Measurements from ENCODE around the gene FMNL1.
"Not testable (repeated sequence)": the region's sequence is repeated elsewhere in the genome, so short reads cannot be mapped to it uniquely, and the experiment has no call there.

The FMNL1 gene

DNA sequence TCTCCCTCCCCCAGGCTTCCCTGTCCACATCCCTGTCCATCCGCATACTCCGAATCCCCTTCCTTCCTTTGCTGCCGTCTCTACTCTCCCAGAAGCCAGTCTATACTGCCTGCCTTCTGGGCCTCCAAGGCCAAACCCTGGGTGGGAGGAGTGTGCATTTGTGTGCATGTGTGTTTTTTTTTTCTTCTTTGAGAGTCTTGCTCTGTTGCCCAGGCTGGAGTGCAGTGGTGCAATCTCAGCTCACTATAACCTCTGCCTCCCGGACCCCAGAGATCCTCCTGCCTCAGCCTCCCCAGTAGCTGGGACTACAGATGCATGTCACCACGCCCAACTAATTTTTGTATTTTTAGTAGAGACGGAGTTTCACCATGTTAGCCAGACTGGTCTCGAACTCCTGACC is 31.6 kb downstream of the FMNL1 start:
- not testable (repeated sequence) for FAIRE-seq

DNA sequence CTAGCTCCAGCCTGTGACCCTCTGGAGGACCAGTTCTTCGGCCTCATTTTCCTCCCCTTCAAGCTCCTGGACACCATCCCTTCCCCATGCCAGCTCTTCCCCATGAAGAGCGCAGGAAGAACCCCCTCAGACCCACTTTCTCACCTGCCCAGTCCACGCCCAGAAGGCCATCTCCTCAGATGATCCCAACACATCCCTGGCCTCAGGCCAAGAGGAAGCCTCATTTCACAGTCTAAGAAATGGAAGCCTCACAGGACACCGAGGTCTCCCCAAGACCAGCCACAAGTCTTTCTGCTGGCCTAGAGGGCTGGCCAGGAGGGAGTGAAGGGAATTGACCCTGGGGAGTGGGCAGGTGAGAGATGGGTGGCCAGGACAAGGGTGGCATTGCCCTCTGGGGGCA is 32.2 kb downstream of the FMNL1 start:
- FAIRE-seq: no peak
- DNase-seq (ENCODE audit: extremely low spot score, insufficient read length, low read depth): no peak

More for the DNA sequence above, 31.6 kb downstream of the FMNL1 start:
- not testable (repeated sequence) for DNase-seq (ENCODE audit: extremely low spot score, insufficient read length, low read depth)

DNA sequence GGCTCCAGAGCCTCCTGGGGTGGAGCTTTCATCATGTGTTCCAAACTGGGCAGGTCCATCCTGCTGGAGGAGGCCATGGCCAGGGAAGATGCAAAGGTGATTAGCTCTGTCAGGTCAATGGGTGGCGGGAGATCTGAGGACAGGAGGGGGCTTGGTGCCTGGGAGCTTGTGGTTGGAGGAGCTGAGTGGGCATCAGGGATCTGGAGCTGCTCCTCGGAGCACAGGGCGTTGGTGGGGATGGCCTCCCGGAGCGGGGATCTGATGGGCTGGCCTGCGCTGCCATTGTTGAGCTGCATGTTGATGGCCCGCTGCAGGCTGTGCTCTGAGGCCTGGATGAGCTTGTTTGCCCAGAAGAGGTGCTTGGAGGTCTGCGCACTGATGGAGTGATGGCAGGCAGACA is 33.7 kb downstream of the FMNL1 start:
- FAIRE-seq (no peak), DNase-seq (ENCODE audit: extremely low spot score, insufficient read length, low read depth) (no peak)

DNA sequence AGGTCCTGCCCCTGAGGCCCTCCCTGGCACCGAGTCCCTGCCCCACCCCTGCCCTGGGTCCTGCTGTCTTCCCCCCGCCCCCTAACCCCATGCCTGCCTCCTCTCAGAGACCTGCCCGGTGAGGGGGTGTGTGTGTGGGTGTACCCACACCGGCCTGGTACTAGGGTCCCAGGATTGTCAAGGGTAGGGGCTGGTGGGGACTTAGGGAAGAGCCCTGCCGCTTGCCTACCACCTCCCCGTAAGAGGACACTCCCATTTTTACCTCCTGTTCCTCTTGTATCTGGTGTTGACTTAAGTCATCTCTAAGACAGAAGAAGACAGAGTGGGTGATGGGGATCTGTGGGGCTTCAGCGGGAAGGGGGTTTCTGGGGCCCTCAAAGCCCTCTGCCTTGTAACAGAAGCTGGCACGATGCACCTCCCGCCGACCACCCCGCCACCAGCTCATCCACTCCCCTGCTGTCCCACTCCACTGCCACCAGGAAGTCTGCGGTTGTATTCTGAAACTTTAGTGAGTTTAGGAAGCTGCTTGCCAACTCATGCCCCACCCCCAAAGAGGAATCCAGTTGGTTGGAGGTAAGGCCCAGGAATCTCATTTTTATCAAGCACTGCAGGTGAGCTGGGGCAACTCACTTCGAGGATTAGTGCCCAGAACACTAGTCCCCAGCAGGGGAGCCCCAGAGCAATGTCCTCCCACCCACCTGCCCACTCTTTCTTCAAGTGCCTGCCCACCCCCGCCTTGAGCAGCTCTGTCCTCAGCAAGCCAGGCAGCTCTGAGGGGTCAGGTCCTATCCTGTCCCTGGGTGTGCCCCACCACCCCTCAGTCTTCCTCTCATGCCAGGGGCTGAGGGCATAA is 34.7 kb downstream of the FMNL1 start:
- FAIRE-seq (no peak), DNase-seq (ENCODE audit: extremely low spot score, insufficient read length, low read depth) (no peak)

DNA sequence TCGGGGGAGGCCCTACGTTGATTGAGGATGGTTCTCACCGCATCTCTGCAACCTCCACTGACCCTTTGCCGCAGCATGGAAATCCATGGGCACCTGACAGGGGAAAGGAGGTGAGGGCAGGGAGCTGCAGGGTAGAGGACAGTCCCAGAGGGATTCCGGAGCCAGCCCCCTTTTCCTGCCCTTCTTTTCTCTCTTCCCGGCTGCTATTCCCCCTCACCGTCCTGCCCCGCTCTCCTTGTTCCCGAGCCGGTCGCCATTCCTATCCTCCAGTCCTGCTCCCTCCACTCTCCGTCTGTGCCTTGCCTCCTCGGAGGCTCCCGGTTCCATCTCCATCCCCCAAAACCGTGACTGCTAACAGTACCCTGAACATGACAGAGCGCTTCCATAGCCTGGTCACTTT is 35.4 kb downstream of the FMNL1 start:
- FAIRE-seq (no peak), DNase-seq (ENCODE audit: extremely low spot score, insufficient read length, low read depth) (no peak)

DNA sequence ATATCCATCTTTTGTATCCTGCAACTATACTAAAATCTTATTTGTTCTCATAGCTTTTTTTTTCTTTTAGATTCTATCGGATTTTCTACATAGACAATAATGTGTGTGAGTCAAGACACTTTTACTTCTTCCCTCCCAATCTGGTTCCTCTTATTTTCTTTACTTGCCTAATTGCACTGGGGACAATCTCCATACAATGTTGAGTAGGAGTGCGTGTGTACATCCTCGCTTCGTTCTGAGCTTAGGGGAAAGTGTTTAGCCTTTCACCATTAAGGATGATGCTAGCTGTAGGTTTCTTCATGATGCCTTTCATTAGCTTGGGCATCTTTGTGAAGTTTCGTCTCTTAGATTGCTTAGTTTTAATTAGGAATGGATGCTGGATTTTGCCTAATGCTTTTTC is 37.3 kb downstream of the FMNL1 start:
- DNase-seq (ENCODE audit: extremely low spot score, insufficient read length, low read depth) (no peak), FAIRE-seq (no peak)

DNA sequence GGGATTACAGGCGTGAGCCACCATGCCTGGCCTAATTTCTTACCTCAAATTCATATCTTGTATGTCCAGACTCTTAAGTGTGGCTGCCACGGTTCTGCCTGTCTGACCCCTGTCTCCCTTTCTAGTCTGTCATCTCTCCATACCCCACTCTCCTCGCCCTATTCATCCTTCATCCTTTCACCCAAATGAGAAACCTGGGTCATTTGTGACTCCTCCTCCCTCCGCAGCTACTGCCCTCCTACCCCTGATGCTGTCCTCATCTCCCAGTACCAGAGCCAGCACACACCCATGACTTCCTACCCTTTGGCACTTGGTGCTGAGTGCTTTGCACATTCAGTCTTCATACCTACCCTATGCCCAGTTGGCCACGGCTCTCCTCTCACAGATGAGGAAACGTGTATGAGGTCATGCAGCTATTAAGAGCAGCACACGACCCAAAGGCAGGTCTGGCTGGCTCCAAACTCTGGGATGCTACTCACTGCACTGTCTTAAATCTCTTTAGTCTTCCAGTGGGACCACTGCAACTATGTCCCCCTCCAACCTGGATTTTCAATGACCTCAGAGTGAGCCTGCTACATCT is 38.6 kb downstream of the FMNL1 start:
- DNase-seq (ENCODE audit: extremely low spot score, insufficient read length, low read depth) (no peak), FAIRE-seq (no peak)

DNA sequence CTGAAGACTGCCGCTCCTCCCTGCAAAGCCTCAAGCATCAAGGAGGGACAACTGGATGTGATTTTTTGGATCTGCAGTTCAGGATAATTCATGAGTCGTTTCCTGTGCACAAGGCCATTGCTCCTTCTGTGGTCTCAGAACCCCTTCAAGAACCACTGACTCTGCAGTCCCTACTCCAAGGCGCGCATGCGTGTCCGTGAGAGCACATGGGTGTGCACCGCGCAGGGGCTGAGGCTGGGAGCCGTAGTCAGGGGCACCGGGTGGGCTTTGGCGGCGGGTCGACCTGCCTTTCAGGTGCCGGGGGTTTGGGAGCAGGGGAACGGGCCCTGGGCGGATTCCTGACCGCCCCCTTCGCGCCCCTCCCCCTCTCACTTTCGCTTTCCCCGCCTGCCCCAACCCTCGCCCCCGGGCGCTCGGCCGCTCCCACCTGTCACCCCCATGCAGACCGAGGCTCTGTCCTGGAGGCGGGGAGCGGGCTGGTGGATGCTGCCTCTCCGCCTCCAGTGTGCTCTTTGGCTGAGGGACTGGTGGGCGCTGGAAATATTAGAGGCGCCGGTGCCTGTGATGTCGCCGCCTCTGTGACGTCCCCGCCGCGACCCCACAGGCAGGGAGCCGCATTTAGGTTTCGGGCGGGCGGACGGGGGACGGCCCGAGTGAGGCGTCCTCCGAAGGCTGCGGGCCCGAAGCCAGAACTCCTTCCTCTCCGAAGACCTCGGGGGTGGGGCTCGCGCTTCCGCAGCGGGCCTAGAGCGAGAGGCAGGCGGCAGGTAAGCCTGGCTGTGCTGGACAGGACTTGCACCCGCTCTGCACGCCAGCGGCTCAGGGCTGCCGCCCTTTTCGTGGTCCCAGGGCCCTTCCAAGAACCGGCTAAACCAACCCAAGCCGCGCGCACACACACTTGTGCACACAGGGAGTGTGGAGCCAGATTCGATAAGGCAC is 40.2 kb downstream of the FMNL1 start, which contains the start of gene SPATA32:
Gene SPATA32, minus strand, starts transcription at position 518 of the 939 bp plus-strand sequence. Its CDS starts 78 bp downstream, at position 440.
- peak; percentile 89 for FAIRE-seq
- DNase-seq (ENCODE audit: extremely low spot score, insufficient read length, low read depth): peak; percentile 46

DNA sequence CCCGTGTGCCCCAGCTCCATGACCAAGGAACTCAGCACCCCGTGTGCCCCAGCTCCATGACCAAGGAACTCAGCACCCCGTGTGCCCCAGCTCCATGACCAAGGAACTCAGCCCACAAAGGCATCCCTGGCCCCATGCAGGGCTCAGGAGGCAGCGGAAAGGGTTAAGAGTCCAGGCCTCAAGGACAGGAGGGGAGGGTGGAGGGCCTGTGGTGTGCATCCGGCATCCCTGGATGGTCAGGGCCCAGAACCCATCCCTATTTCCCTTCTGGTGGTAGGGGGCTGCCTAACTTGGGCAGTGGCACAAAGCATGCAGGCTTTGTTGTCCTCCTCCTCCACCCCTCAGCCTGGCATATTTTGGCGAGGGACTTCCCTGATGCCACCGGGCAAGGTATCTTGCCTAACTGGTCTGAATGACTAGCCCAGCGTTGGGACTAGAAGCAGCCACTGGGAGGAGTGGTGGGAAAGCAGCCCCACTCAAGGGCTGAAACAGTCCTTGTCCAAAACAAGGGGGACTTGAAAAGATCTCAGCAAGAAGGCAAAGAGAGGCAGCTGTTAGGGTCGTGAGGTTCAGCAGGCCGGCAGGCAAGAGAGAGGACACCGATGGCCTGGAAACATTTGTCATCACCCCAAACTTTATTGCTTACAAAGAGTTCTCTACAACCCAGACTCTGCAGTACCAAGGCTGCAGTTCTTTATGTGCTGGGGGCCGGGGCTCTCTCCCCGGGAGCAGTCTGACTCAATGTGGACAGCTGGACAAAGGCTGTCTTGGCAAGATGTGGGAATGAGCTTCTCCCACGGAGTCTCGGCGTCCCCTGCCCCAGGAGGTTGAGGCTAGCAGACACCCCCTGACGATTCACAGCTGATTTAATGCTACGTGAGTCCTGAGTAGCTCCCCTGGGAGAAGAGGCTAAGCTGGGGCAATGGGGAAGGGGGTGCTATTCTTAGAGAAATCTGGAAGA is 41.1 kb downstream of the FMNL1 start:
- FAIRE-seq: no peak
- no peak for DNase-seq (ENCODE audit: extremely low spot score, insufficient read length, low read depth)

DNA sequence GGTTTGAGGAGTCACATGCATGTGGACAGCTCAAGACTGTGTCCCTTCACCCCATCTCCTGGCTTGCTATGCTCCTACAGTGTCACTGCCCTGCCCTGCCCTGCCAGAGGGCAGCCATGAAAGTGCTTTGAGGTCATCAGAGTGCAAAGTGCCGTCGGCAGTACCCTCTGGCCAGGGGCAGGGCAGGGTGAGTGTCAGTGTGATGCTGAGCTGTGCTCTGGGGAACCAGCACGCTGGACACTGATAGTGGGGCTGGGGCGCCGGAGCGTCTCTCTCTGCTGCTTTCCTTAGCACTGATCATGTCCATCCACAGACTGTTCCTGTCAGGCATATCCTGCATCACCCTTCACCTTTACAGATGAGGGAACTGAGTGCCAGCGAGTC is 41.8 kb downstream of the FMNL1 start:
- FAIRE-seq: no peak
- DNase-seq (ENCODE audit: extremely low spot score, insufficient read length, low read depth): no peak

DNA sequence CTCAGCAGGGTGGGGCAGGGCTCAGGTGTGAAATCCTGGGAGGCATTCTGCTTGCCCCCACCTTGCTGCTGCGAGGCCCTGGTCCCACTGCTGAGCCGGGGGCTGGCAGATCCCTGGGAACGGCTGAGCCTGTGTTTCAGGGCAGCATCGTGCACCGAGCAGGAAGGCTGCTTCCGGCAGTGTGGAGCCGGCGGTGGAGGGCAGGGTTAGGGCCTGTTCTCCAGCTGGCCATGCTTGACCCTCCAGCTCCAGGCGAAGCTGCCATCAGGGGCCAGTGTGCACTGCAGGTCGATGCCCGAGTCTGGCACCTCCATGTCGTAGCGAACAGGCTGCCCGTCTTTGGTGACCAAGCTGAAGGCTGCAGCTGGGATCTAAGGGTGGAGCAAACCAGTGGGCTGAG is 42.7 kb downstream of the FMNL1 start:
- FAIRE-seq (no peak), DNase-seq (ENCODE audit: extremely low spot score, insufficient read length, low read depth) (no peak)

DNA sequence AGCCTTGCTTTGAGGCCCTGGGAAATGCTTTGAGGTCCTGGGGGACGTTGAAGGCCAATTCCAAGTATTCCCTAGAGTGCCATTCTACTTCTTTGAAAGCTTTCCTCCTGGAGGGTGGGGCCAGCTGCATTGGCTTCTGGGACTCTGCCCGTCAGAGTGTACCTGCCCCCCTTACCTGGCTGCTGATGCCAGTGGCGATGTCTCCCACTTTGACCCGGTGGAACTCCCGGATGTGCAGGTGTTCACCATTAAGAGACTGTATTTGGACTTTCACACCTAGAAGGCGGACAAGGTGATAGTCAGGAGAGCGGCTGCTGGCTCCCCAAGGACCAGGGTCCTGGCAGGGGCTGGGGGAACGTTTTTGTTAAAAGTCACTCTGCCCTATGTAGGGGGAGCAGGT is 43.3 kb downstream of the FMNL1 start:
- FAIRE-seq (no peak), DNase-seq (ENCODE audit: extremely low spot score, insufficient read length, low read depth) (no peak)

DNA sequence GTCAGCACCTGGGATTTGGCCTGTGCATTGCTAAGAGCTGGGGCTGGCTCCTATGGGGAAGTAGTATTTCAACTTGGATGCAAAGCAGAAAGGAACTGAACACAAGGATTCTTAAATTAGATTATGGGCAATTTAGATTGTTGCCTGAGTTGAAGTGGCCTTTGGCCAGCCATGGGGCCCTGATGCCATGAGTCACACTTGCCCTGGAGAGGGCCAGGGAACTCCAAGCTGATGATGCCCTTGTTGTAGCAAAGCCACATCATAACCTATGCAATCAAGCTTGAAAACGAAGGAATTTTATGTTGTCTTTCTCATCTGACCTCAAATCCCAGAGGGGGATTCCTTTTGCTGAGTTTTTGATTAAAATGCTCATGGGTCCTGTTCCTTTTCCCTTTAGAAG is 44.1 kb downstream of the FMNL1 start:
- FAIRE-seq: no peak
- DNase-seq (ENCODE audit: extremely low spot score, insufficient read length, low read depth): no peak

DNA sequence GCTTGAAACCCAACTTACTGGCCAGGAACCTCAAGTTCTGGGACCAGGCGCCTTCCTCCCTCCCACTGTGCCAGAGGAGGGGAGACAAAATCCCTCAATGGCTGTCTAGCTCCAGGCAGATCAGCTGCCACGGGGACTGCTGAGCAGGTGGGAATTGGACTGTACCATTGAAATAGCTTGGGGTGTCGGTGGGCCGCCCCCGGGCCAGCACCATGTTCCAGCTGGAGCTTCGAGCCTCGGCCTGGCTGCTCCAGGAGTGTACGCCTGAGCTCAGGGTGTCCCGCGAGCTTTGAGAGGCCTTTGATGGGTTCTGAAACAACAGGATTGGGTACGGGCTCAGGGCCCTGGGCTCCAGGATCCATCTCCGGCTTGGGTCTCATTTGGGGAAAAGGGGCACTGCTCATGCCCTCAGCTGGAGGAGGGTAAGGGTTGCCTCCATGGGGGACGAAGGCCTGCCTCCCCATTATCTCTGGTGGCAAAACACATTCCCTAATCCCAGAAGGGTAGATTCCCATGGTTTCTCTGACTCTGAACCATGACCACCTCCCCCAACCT is 44.8 kb downstream of the FMNL1 start:
- DNase-seq (ENCODE audit: extremely low spot score, insufficient read length, low read depth) (no peak), FAIRE-seq (no peak)

DNA sequence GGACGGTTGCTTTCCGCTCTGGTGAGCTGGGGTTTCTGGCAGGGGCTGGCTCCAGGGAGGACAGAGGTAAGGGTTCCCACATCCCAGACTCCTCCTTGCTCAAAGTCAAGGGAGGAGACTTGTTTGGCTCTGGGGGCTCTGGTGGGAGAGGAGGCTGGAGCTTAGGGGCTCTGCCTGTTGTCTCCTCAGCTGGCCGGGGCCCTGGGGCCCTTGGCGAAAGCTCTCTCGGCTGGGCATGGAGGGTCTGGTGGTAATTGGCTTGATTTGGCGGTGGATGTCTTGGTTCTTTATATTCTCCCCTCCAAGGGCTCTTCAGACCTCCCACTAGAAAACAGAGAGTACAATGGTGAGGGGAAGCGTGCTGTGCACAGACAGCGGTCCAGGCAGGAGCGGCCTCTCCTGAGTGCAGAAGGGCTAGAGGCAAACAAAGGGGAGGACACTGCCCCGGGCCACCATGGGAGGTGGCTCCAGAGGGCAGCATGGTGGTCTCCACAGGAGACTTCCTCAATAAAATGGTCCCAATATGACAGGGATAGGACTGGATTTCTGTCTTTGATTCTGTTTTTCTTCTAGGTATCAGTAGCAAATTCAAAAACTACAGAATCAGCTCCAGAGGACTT is 45.9 kb downstream of the FMNL1 start:
- DNase-seq (ENCODE audit: extremely low spot score, insufficient read length, low read depth): no peak
- FAIRE-seq: no peak

DNA sequence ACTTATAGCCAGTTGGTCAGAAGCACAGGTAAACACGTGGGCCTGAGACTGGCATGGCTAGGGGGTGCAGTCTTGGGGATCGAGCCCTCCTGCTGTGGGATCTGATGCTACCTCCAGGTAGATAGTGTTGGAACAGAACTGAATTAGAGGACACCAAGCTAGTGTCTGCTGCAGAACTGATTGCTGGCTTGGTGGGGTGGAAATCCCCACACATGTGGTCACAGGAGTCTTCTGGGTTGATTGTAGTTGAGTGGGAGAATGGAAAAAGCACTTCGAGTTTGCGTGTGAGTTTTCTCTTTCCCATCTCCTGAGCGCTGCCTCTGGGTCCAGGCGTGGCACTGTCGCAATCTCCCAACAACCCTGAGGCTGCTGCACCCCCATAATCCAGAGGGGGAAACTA is 48.2 kb downstream of the FMNL1 start:
- FAIRE-seq: no peak
- DNase-seq (ENCODE audit: extremely low spot score, insufficient read length, low read depth): no peak

DNA sequence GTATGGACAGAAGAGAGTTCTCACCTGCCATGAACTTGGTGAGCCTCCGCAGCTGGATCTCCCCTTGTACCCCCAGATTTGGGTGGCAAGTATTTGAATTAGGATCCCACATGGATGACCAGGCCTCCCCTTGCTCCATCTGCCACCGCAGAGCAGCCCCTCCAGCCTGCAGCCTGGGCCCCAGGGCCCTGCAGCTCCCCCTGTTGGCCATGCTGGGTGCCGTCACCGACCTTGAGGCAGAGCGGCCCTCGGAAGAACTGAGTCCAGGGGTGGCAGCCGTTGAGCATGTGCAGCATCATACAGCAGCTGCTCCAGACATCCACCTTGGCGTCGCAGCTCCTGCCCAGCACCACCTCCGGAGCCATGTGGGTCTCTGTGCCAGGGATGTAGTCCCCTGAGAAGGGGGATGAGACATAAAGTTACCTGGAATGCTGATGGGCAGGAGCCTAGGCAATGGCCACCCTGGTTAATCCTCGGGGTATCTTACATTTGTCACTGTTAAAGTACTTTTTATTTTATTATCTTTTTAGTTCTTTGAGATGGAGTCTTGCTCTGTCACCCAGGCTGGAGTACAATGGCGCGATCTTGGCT is 49.2 kb downstream of the FMNL1 start:
- DNase-seq (ENCODE audit: extremely low spot score, insufficient read length, low read depth) (no peak), FAIRE-seq (no peak)

DNA sequence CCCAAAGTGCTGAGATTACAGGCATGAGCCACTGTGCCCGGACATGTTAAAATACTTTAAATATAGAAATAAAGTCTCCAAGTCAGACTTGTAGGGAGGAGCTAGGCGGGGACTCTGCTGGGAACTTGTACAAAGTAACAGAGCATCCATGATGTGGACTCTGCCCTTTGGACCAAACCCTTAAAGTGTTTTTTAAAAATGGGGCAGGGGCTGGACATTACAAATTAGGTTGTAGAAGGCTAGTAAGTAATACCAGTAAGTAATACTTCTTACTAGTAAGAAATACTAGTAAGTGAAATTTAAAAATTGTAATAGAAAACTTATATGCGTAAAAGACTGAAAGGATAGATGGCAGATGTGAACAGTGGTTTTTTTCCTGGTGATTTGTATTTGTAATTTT is 49.9 kb downstream of the FMNL1 start:
- no peak for FAIRE-seq
- no peak for DNase-seq (ENCODE audit: extremely low spot score, insufficient read length, low read depth)

All from GM18507 (cell line).